Testis (tissue), 2 donors: Measurements from ENCODE around the gene TSC22D2.

Experiments used
- CTCF ChIP-seq, 3 experiments: fragments of 450-650 bp in 2 of 3; fragments of 200-600 bp in 1 of 3; sonication (generic) in 1 of 3; IDR thresholded peaks; one replicate each; pipeline ENCODE4 v1.5.1; 2016 to 2019; ENCODE audit warnings: antibody characterized with exemption in 3 of 3, mild to moderate bottlenecking in 2 of 3, moderate library complexity in 1 of 3
- POLR2A ChIP-seq: fragments of 450-650 bp; IDR thresholded peaks from one replicate; pipeline ENCODE4 v1.6.1; 2017; ENCODE audit warnings: antibody characterized with exemption, mild to moderate bottlenecking, moderate library complexity

- TF ChIP-seq CTCF (IDR thresholded peaks at IDR 0.05) (no peak), POLR2A (no peak)
These were observed 18.2 kb downstream of the TSC22D2 start for GRCh38 chr3:150426292-150426691.
